HL-60 (cell line): ENCODE measurements around the gene CSMD2.

Experiments
- GABPA ChIP-seq: IDR thresholded peaks from 2 replicates; pipeline ENCODE4 v1.6.1; 2012; ENCODE audit warnings: low read depth
- POLR2AphosphoS5 ChIP-seq: IDR thresholded peaks from 2 replicates; pipeline ENCODE4 v1.6.1; 2012; ENCODE audit warnings: low read depth
- TF ChIP-seq, protein P1 (sequence below): IDR thresholded peaks from one replicate; pipeline ENCODE4 v1.5.1; 2011; ENCODE audit warnings: low read length, control low read depth, inconsistent platforms; ENCODE audit not compliant: insufficient read depth

DNA sequence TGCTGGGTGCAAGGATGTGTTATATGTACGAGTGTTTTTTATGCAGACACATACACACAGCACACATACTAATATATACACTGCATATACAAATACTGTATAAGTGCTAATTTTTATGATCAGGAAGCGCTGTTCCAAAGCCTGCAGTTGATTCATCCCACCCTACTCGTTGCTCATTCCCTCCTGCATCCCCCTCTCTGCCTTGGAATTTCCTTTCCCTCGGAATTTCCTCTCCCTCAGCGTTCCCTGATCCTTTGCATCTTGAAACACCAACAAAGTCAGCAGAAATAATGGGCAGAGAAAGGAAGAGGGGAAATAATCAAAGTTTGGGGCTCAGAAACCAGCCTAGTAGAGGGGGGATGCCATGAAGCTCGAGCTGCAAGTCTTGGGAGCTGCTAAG, 98.9 kb downstream of the CSMD2 start:
- TF ChIP-seq GABPA, result no peak
- TF ChIP-seq, protein P1, sequence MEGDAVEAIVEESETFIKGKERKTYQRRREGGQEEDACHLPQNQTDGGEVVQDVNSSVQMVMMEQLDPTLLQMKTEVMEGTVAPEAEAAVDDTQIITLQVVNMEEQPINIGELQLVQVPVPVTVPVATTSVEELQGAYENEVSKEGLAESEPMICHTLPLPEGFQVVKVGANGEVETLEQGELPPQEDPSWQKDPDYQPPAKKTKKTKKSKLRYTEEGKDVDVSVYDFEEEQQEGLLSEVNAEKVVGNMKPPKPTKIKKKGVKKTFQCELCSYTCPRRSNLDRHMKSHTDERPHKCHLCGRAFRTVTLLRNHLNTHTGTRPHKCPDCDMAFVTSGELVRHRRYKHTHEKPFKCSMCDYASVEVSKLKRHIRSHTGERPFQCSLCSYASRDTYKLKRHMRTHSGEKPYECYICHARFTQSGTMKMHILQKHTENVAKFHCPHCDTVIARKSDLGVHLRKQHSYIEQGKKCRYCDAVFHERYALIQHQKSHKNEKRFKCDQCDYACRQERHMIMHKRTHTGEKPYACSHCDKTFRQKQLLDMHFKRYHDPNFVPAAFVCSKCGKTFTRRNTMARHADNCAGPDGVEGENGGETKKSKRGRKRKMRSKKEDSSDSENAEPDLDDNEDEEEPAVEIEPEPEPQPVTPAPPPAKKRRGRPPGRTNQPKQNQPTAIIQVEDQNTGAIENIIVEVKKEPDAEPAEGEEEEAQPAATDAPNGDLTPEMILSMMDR, result no peak
- TF ChIP-seq POLR2AphosphoS5, result no peak
